HG02938 (cell line): ENCODE measurements around the gene BAX.
"Not testable (repeated sequence)": the region's sequence is repeated elsewhere in the genome, so short reads cannot be mapped to it uniquely, and the experiment has no call there.

Experiments used
- ATAC-seq: cut with Tn5 transposase; IDR thresholded peaks from one replicate; pipeline ENCODE4 v1.9.1; 2021; ENCODE audit warnings: mild to moderate bottlenecking, moderate library complexity; ENCODE audit not compliant: unreplicated experiment

BAX gene

DNA sequence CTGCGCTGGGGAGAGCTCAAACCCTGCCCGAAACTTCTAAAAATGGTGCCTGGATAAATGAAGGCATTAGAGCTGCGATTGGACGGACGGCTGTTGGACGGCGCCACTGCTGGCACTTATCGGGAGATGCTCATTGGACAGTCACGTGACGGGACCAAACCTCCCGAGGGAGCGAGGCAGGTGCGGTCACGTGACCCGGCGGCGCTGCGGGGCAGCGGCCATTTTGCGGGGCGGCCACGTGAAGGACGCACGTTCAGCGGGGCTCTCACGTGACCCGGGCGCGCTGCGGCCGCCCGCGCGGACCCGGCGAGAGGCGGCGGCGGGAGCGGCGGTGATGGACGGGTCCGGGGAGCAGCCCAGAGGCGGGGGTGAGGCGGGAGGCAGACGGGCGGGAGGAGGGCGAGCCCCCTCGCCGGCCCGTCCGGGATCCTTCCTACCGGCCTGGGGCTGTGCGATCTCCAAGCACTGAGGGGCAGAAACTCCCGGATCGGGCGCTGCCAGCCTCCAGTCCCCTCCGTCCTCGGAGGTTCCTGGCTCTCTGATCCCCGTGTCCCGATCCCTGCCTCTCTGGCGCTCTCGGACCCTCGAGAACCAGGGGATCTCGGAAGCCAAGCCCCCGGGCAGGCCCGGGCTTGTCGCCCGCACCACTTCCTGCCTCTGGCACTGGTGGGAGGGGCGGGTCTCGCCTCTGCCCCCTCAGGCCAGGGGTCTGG is at the start of gene BAX:
Gene BAX, plus strand, starts transcription at position 281 of the 713 bp plus-strand sequence. Its CDS starts 54 bp downstream, at position 335.
- peak; percentile 75 for ATAC-seq

DNA sequence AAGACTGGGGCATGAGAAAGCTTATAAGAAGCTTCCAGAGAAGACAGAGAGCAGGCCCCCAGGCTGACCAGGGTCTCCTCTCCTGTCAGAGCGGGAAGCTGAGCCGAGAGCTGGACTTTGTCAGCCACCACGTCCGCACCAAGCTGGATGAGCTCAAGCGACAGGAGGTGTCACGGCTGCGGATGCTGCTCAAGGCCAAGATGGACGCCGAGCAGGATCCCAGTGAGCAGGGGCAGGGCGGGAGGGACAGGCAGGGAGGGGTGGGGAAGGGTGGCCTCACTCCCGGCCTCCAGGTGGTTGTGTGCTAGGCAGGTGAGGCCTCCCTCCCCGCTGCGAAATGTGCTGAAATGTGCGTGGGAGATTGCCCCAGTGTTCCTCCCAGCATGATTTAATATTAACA is 49.0 kb upstream of the BAX start:
- ATAC-seq, result no peak

DNA sequence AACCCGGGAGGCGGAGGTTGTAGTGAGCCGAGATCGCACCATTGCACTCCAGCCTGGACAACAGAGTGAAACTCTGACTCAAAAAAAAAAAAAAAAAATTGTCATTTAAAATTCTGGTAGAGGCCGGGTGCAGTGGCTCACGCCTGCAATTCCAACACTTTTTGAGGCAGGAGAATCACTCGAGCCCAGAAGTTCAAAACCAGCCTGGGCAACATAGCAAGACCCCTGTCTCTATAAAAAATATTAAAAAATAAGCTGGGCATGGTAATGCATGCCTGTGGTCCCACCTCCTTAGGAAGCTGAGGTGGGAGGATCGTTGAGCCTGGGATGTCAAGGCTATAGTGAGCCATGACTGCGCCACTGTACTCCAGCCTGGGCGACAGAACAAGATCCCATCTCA is 48.4 kb upstream of the BAX start:
- ATAC-seq, result no peak

GRCh38 chr19:48907671-48908070 is 47.0 kb upstream of the BAX start:
- no peak for ATAC-seq

GRCh38 chr19:48909424-48910077 is 45.1 kb upstream of the BAX start:
- ATAC-seq, result not testable (repeated sequence)

DNA sequence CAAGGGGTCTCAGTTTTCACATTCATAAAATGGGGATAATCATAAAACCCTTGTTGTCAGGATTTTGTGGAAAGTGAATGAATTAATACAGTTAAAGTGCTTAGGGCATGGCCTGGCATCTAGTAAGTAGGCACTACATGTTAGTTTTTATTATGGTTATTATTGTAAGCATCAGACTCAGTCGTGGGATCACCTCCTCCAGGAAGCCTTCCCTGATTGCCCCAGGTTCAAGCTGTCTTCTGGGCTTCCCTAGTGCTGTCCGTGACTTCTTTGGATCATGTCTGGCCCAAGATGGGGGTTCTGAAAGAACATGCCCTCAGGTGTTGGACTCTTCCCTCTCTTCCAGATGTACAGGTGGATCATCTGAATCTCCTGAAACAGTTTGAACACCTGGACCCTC is 43.9 kb upstream of the BAX start:
- no peak for ATAC-seq

DNA sequence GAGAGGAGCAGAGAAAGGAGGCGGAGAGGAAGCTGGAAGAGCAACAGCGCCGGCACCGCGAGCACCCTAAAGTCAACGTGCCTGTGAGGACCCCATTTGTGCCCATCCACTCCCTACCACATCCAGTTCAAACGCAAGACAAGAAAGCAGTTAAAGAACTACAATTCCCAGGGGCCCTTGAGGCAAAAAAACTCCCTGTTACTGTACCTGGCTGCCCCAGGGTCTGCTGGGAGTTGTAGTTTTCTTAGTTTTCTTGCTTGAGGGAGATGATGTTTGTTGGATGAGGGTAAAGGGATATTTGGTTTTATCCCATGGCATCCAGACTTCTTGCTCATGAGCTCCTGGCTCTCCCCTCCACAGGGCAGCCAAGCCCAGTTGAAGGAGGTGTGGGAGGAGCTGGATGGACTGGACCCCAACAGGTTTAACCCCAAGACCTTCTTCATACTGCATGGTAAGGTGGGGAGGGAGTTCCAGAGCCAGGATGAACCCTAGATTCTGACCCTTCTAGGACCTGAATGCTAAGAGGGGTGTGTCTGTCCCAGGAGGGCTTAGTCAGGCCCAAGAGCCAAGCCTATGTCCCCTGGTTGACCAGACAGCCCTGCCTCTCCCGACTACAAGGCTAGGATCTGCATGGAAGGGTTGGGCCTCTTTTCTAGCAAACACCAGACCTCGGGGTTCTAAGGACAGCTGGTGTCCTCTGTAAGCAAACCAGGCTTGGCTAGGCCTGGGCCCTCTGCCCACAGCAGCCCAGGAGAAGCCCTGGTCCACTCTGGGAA is 41.4 kb upstream of the BAX start:
- no peak for ATAC-seq

DNA sequence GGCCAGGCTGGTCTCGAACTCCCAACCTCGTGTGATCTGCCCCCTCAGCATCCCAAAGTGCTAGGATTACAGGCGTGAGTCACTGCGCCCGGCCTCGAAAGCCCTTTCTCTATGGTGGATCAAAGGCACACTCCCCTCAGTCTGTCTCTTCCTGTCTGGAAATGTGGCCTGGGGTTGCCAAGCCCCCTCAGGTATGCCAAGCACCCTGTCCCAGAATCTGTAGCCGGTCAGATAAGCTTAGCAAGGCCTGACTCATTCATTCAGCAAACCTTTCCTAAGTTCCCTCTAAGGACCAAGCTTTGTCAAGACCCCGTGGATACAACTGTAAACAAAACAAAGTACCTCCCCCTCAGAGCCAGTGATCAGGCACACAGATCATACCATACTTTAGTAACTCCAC is 40.5 kb upstream of the BAX start:
- no peak for ATAC-seq

DNA sequence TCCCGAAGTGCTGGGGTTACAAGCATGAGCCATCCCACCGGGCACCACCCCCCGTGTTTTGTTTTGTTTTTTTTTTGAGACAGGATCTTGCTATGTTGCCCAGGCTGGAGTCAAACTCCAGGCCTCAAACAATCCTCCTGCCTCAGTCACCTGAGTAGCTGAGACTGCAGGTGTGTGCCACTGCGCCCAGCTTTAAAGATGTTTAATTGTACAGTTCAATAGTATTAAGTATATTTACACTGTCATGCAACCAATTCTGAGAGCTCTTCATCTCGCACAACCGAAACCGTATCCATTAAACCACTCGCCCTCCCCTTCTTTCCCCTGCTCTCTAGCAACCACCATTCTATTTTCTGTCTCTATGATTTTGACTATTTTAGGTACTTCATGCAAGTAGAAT is 38.9 kb upstream of the BAX start:
- ATAC-seq, result no peak

- no peak for ATAC-seq
Measured at GRCh38 chr19:48918071-48918470, 36.6 kb upstream of the BAX start.

DNA sequence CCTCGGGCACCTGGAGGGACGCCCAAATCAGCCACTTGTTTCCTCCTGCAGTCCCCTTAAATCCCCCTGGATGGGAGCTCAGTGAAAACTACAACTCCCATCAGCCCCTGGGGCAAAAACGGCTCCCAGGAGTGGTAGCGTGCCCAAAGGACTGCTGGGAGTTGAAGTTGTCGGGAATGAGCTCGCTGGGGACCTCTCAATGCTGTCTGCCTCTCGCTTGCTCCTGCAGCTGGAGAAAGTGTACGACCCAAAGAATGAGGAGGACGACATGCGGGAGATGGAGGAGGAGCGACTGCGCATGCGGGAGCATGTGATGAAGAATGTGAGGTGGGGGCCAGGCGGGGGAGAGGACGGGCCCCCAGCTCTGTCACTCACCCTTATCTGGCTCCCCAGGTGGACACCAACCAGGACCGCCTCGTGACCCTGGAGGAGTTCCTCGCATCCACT is 35.9 kb upstream of the BAX start:
- ATAC-seq, result no peak

- not testable (repeated sequence) for ATAC-seq
Measured at GRCh38 chr19:48919271-48919670, 35.4 kb upstream of the BAX start.

- ATAC-seq, result no peak
Measured at GRCh38 chr19:48920949-48921348, 33.7 kb upstream of the BAX start.

DNA sequence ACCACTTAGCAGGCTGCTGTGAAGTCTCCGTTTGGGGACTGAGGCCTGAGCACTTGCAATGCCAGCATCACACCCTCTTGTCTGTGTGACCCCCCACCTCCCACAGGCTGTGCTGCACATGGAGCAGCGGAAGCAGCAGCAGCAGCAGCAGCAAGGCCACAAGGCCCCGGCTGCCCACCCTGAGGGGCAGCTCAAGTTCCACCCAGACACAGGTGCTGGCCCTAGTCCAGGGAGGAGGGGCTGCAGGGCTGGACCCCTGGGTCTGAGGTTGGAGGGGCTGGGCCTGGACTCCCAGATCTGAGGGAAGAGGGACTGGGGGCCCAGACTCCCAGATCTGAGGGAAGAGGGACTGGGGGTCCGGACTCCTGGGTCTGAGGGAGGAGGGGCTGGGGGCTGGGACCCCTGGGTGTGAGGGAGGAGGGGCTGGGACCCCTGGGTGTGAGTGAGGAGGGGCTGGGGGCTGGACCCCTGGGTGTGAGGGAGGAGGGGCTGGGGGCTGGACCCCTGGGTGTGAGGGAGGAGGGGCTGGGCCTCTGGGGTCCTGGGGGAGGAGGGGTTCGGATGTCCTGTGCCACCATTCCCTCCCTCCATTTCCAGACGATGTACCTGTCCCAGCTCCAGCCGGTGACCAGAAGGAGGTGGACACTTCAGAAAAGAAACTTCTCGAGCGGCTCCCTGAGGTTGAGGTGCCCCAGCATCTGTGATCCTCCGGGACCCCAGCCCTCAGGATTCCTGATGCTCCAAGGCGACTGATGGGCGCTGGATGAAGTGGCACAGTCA is 32.8 kb upstream of the BAX start:
- no peak for ATAC-seq

DNA sequence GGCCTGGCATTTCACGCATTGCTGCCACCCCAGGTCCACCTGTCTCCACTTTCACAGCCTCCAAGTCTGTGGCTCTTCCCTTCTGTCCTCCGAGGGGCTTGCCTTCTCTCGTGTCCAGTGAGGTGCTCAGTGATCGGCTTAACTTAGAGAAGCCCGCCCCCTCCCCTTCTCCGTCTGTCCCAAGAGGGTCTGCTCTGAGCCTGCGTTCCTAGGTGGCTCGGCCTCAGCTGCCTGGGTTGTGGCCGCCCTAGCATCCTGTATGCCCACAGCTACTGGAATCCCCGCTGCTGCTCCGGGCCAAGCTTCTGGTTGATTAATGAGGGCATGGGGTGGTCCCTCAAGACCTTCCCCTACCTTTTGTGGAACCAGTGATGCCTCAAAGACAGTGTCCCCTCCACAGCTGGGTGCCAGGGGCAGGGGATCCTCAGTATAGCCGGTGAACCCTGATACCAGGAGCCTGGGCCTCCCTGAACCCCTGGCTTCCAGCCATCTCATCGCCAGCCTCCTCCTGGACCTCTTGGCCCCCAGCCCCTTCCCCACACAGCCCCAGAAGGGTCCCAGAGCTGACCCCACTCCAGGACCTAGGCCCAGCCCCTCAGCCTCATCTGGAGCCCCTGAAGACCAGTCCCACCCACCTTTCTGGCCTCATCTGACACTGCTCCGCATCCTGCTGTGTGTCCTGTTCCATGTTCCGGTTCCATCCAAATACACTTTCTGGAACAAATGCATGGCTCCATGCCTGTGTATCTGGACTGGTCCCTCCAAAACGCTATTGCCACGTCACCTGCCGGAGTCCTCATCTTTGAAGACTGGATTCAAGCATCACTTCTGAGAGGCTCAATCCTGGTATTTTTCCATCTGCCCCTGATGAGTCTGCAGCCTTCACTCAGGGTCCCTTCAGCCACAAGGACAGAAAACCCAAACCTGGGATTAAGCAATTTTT is 31.9 kb upstream of the BAX start:
- ATAC-seq, result no peak

DNA sequence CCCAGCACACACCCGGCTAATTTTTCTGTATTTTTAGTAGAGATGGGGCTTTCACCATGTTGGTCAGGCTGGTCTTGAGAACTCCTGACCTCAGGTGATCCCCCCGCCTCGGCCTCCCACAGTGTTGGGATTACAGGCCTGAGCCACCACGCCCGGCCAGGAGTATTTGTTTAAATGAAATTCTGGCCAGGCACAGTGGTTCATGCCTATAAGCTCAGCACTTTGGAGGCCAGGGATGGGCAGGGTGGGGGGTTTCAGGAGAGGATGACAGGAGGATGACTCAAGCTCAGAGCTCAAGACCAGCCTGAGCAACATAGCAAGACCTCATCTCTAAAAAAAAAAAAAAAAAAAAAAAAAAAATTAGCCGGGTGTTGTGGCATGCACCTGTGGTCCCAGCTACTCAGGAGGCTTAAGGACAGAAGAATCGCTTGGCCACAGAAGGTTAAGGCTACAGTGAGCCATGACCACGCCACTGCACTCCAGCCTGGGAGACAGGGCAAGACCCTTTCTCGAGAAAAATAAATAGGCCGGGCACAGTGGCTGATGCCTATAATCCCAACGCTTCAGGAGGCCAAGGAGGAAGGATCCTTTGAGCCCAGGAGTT is 29.3 kb upstream of the BAX start:
- ATAC-seq, result no peak

- ATAC-seq, result not testable (repeated sequence)
Measured at GRCh38 chr19:48925890-48926289, 28.8 kb upstream of the BAX start.

DNA sequence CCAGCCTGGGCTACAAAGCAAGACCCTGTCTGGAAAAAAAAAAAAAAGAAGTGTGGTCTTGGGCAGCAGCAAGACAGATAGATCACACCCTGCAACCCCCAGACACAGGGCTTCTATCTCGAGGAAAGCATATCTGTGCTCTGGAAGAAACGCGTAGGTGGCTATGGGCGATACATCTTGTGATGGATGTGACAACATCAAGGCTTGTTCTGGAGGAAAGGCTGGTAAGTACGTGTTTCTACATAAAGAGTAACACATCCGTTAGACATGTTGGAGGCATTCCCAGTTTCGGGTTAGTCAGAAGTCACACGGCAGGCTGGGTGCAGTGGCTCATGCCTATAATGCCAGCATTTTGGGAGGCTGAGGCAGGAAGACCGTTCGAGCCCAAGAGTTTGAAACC is 27.8 kb upstream of the BAX start:
- no peak for ATAC-seq

DNA sequence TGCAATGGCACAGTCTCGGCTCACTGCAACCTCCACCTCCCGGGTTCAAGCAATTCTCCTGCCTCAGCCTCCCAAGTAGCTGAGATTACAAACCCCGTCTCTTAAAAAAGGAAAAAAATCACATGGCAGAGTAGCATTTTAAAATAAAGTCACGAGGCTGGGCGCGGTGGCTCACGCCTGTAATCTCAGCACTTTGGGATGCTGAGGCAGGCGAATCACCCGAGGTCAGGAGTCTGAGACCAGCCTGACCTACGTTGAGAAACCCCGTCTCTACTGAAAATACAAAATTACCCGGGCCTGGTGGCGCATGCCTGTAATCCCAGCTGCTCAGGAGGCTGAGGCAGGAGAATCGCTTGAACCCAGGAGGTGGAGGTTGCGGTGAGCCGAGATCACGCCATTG is 27.0 kb upstream of the BAX start:
- not testable (repeated sequence) for ATAC-seq
